Mucosa of gallbladder (tissue), 1 donor: ENCODE measurements around the gene MYL12A. TPM values are rescaled to one million over a fixed set of nuclear protein-coding genes. Genes with fewer than 3 reads are reported as not detected.
"Not testable (repeated sequence)": the region's sequence is repeated elsewhere in the genome, so short reads cannot be mapped to it uniquely, and the experiment has no call there.

ENCODE experiments used
- DNase-seq: peaks from one replicate; pipeline ENCODE4 v3.0.0-alpha.2; 2020; ENCODE audit warnings: low spot score
- total RNA-seq: library from RNA; stranded (reverse); gene quantifications from one replicate; pipeline ENCODE4 v1.2.1, GENCODE V29; 2021
- donor health status: DM: no; HTN: no; CAD: no.

Gene MYL12A
- 369 TPM for total RNA-seq

DNA sequence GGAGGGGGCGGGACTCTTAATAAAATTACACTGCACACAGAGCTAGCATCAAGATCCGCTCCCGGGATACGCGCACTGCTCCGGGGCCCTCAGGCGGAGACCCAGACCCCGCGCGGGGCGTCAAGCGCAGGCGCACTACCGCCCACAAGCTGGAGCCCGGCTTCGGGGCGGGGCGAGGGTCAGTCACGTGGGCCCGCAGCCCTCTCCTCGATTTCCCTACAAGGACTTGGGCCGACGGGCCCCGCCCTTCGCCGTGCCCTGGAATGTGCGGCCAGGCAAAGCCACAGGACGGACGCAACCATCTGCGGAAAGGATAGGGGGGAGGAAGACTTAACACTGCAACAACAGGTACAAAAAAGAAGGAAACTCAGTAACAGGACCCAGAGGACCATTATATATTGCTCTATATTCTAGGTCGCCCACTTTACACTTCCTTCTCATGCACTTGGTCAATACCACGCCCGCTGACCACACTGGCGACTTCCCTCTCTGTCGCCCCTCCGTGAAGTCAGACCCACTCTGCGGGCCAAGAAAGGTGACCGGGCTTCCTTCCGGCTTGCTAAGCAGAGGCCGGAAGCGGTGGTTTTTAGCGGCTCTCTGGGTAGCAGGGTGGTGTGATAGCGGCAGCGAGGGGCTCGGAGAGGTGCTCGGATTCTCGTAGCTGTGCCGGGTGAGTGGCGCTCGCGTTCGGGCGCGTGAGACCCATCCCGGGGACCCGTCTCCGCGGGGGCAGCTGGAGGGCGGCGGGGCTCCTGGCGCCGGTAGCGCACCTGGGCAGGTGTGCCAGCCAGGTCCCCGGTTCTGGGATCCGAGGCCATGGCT lies at the start of gene MYL12A:
MYL12A (plus strand) TSS at position 562 of the 822 bp plus-strand sequence. CDS start 5,447 bp downstream, outside the sequence.
- peak; percentile 98 for DNase-seq

DNA sequence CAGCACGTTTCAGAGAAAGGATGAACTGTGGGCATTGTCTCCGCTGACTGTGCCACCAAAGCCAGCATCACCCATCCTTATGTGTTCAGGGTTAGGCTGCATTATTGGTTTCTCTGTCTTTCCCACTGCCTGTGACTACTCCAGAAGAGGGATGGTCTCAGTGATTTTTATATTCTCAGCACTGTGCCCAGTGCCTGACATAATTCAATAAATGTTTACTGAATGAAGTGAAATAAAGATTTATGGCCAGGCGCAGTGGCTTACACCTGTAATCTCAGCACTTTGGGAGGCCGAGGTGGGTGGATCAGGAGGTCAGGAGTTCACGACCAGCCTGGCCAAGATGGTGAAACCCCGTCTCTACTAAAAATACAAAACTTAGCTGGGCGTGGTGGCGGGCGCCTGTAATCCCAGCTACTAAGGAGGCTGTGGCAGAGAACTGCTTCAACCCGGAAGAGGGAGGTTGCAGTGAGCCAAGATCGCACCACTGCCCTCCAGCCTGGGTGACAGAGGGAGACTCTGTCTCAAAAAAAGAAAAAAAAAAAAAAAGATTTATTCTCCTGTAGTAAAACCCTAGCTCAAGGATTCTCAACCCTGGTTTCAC lies 49.2 kb upstream of the MYL12A start:
- DNase-seq = not testable (repeated sequence)

DNA sequence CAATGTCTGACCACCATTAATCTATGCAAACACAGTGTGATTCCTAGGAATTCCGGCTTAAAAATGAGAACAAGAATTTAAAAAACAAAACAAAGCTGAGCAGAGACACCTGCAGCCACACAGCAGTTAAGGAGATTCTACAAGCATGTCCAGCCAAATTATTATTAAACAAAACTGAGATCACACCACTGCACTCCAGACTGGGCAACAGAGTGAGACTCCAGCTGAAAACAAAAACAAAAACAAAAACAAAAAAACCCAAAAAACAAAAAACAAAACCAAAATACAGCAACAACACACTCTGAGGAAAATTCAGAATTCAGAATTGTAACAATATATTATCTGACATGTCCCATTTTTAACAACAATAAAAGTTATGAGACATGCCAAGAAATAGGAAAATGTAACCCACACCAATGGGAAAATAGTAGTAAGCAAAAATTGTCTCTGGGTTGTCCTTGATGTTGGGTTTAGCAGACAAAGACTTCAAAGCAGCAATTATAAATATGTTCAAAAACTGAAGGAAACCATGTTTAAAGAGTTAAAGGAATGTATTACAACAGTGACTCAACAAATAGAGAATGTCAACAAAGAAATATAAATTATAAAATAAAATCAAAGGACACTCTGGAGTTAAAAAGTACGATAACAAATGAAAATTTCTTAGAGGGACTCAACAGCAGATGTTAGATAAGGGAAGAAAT lies 47.5 kb upstream of the MYL12A start:
- no peak for DNase-seq

DNA sequence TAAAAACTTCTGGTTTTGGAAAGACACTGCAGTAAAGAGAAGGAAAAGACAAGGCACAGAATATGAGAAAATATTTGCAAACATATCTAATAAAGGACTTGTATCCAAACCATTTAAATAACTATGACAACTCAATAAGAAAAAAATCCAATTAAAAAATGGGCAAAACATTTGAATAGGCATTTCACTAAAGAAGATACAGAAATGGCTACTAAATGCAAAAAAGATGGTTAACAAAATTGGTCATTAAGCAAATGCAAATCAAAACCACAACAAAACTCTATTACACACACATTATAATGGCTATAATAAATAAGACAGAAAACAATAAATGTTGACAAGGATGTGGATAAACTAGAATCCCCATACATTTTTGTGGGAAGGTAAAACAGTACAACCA lies 42.4 kb upstream of the MYL12A start:
- DNase-seq = no peak

DNA sequence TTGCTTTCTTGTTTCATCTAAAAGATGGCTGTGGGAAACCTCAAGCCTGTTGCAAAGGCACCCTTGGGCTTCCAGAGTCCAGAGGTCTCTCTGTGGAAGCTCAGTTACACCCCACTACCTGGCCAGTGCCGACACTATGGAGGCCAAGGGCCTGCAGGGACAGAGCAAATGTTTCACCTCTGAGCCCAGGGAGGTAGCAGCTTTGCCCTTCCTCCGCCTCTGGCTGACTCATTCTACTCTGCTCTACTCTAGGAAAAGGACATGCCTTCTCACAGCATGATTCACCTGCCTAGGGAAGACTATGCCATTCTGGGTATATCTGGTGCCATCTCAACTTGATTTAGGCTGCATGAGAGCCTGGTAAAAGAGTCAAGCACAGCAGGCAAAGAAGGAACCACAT lies 40.0 kb upstream of the MYL12A start:
- DNase-seq = no peak

DNA sequence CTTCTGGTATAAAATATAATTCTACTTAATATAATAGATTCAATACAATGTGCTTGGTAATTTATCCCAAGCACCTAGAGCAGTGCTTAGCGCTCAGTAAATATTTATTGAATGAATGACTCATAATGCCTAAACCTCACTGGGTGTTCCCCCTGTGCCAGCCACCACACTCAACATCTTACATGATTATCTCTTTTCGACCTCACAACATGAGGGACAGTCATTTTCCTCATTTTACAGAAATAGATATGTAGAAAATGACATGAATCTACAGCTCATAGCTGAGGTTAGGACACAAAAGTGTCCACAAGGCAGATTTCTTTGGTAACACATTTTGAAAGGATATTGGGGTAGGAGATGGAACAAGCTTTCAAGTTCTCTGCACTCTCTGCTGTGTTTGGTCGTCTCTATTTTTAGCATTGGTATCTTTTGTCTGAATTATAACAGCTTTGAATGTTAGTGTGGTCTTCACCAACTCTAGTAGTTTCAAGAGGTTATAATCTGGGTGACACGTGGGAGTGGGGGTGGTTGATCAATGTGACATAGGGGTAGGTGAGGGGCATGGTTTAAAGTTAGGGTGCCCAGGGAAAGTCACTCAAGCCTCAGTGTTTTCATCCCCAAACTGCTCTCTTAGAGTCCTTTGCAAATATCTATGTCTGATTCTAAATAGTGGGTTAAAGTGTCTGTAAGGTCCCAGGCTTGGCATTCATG lies 37.6 kb upstream of the MYL12A start:
- no peak for DNase-seq

DNA sequence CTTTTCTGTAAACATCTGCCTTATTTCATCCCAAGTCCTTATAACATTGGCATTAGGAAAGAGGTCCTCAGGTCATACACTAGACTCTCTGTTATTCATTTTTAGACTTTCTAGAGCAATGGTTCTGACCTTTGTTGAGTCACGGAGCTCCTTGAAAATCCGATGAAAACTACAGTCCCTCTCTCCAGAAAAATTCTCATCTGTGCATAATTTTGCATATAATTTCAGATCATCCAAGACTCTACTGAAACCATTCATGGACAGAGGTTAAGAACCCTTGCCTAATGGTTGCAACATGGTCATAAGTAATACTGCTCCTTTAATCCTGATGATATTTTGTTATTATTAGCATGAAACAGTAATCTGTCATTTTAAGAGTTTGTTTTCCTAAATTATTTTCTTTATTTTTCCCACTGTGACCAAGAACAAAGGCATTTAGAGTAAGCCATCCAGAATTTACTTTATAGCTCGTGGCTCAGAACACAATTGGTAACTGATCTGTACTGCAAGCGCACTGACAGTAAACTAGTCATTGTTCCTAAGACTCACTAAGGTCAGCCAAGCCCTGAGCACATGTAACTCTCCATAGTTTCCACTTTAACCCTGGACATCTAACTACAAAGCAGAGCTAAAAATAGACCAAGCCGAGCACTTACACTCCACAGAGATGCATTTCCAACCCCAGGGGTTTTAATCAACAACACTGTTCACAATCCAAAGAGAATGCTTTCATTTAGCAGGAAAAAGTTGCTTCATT lies 36.2 kb upstream of the MYL12A start:
- DNase-seq = peak; percentile 57

DNA sequence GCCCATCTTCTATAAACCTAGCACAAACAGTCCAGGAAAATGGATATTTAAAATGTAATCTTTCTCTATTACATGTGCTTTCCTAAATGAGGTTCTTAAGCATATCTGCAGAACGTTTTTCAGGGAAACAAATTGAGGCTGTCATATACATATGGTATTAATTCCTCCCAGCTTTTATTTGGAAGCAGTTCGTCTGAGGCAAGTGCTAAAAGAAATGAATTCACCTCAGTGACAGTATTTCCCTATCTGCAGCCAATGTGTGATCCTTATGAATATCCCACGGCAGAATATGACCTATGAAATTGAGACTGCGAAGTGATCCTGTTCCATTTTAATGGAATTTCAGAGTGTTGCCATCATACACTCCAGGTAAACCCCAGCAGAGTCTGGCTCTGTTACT lies 34.9 kb upstream of the MYL12A start:
- no peak for DNase-seq

DNA sequence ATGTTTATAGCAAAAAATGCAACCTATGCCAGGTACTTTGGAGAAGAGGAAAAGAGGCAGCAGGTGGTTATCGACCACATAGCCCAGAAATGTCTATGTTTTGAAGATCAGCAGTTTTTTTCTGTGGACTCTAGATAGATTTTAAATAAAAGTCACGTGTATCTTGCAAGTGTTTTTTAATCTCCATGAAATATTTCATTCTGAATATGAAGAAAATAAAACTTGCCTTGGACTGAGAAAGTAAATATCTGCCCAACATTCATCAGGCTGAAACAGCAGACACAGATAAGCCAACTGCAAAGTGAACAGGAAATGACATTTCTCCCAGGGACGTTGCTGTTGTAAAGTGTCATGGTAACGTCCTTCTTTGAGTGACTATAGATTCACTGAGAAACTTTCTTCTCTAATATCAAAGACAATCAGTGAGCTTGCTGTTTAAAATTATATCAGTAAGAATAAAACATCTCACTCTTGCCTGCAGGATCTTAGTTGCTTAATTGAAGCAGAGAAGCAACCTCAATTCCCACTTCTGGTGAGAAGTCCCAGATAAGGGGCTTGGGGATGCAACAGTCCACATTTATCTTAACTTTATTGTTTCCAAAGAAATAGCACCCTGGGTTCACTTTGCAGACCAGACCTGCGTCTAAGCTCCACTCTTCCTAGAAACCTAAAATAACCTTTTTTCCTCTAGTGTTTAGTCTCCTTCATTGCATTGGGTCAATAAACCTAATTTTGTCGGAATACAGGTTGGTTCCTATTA lies 34.1 kb upstream of the MYL12A start:
- no peak for DNase-seq

DNA sequence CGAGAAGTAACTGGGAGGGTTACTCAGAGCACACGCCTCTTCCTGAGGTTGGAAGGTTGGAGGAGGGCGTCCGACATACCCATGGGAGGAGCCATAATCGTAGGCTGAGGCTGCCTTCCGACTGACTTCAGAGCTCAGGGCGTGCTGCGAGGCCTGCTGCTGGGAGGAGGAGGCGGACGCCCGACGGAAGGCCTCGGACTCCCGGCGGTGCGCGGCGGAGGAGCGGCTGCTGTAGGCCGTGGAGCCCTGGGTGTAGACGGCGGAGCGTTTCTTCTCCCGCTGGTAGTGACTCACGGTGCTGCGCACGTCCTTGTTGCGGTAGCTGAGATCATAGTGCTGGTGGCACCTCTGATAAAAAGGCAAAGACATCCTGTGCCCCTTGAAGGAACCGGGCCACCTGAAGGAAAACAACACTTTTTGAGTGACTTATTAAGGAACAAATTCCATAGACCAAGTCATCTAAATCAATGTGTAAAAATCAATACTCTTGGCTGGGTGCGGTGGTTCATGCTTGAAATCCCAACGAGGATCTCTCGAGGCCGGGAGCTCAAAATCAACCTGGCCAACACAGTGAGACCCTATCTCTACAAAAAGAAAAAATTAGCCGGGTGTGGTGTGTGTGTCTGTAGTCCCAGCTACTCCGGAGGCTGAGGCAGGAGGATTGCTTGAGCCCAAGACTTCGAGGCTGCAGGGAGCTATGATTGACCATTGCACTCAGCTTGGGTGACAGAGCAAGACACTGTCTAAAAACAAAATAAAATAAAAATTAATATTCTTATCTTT lies 32.6 kb upstream of the MYL12A start:
- DNase-seq = peak; percentile 77

DNA sequence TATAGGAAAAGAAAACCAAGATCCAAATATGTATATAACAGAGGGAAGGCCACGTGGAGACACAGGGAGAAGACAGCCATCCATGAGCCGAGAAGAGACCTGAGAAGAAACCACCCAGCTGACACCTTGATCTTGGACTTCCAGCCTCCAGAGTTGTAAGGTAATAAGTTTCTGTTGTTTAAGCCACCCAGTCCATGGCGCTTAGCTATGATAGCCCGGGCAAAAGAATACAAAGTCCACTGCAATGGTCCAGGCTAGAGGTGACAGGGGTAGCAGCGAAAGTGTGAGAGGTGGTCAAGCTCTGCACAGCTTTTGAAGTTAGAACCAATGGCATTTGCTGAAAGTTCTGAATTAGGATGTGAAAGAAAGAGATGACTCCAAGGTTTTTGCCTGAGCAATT lies 30.6 kb upstream of the MYL12A start:
- no peak for DNase-seq

DNA sequence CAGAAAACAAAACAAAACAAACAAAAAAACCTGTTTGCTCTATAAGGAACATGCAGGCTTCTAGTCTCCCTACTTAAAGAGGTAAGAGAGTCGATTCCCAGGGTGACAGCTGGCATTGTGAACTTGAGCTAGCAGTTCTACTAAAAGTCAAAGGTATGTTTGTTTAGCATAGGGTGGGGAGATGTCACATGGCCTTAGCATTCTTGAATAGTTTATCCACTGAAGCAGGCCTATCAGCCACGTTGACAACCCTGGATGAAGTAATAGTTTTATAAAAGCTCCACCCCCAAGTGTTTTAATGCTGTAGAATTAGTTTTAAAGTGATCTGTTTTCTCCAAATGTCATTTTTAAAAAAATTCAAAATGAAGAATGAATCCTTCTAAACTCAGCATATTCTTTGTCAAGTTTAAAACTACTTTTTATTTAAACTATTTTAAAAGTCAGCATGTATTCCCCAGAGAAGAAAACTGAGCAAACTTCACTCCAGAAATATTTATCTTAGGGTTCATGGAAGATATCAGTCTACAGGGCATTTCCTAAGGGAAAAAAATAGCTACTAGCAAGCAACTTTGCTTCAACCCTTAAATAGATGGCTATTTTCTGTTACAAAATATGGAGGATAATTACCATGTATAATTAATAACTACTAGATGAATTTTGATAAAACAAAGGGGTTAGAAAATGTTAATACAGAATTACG lies 29.5 kb upstream of the MYL12A start:
- peak; percentile 85 for DNase-seq

DNA sequence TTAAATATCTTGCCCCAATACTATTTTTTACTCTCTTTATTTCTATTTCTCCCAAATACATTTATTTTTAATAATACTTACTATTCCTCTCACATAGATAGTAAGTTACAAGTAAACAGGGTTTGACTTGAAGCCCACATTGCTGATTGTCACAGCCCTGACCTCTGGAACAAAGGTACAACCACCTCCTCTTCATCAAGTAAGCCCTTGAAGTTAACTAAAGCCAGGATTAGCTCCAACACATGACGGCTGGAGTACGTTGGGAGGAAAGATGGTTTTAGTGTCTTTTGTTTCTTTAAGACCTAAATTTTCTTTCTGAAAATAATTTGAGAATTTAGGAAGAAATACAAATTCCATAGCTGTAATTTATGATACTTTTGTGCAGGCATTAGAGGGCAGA lies 28.8 kb upstream of the MYL12A start:
- no peak for DNase-seq

DNA sequence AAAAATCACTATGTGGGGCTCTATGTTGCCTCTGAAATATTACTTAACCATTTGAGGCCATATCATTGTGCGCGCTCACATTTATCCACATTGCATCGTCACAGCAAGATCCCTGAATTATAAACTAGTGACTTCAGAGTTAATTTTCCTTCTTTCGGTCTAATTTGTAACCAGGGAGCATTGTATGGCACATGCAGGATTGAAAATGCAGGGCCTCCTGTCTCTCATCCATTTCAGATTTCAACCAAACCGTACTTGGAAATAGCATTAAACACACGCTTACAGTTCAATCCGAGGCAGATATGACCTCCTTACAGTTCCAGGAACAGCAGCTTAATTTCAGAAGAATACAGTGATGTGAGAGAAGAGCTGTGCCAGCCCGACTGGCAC lies 28.4 kb upstream of the MYL12A start:
- DNase-seq = no peak

DNA sequence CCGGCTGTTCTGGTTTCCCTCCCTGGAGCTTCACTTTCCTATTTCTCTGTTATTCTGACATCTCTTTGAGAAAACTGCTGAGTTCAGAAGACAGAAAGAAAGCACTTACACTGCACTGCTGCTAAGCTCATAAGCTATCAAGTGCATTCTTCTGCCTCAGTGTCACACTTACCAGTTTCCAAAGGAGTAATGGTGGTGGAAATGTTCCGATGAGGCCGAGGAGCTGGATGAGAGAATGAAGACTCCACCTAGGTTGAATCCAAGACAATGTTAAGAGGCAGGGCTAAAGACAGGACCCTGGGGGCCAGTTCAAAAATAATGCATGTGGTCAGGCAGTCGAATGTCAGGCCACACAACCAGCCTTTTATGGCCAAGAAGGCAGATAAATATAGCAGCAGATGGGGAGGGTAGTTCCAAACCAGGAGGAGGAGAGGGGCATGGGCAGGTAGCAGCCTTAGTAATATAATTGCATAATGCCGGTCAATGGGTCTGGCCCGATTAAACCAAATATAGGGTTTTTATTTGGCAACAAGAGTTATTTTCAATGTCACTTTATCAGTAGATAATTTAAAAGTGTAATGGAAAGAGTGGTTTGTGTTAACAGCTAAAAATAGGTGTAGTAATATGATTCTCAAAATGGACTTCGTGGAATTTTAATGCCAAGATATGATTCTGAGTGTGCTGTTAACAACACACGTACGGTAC lies 27.8 kb upstream of the MYL12A start, which contains the start of gene MYOM1:
MYOM1 (minus strand) TSS at position 338 of the 705 bp plus-strand sequence. CDS start 4,745 bp downstream, outside the sequence.
- DNase-seq = no peak

DNA sequence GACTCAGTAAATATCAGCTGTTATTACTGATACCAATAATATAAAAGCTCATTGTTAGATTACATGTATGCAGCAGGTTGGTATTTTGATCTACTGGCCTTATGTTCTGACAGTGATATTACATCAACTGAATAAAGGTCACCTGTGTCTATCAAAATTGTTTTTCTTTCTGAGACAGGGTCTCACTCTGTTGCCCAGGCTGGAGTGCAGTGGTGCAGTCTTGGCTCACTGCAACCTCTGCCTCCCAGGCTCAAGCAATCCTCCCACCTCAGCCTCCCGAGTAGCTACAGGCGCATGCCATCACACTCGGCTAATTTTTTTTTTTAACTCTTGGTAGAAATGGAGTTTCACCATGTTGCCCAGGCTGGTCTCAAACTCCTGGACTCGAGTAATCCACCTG lies 26.7 kb upstream of the MYL12A start:
- not testable (repeated sequence) for DNase-seq

DNA sequence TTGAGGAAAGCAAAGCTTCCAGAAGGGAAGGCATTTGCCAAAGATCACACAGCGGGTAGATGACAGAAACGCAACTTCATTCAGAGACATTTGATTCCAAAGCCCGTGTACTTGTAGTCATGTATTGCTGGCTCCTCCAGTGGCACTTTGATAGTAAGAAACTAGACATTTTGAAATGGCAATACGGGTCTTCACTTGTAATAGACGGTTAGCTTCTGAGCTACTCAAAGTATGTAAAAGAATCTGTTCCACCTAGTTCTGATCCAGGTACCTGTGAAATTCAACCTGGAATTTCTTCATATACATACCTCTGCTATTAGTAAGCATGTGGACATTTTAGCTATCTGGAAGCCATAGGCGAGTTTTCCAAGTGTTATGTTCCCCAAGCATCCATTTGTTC lies 26.1 kb upstream of the MYL12A start:
- DNase-seq = no peak

DNA sequence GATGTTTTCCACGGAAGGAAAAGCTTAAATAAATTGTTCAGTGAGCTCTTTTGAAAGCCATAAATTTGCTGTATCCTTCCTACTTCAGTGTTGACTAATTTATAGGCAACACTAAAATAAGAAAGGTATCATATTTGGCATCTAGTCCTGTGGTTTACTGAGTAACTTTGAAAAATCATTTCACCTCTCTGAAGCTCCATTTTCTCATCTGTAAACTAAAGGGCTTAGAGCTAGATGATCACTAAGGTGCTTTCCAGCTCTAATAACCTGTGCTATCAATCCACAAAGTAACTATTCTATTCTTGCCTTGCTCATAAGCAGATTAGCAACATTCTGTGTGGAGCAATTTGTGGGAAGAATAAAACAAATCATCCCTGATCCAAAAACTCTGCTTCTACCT lies 24.2 kb upstream of the MYL12A start:
- no peak for DNase-seq
